HEK293T (cell line): ENCODE measurements around the gene LYRM2.

Experiments
- ELF4 ChIP-seq: fragments of 450-650 bp; IDR thresholded peaks from 2 replicates; pipeline ENCODE4 v1.6.1; 2017; ENCODE audit warnings: antibody characterized with exemption
- FOXA1 ChIP-seq: fragments of 450-650 bp; IDR thresholded peaks from 2 replicates; pipeline ENCODE4 v1.6.1; 2016; ENCODE audit warnings: mild to moderate bottlenecking
- L3MBTL2 ChIP-seq: fragments of 450-650 bp; conservative IDR thresholded peaks from 2 replicates; pipeline ENCODE4 v1.6.1; 2016; ENCODE audit warnings: mild to moderate bottlenecking
- NFRKB ChIP-seq: fragments of 450-650 bp; IDR thresholded peaks from 2 replicates; pipeline ENCODE4 v1.6.1; 2016; ENCODE audit warnings: mild to moderate bottlenecking, moderate library complexity
- SP1 ChIP-seq: fragments of 450-650 bp; IDR thresholded peaks from 2 replicates; pipeline ENCODE4 v1.6.1; 2017
- SUZ12 ChIP-seq: fragments of 450-650 bp; IDR thresholded peaks from 2 replicates; pipeline ENCODE4 v1.6.1; 2016; ENCODE audit warnings: mild to moderate bottlenecking

- TF ChIP-seq ELF4: no peak
- TF ChIP-seq FOXA1: no peak
- no peak for TF ChIP-seq SP1
- TF ChIP-seq NFRKB: no peak
- TF ChIP-seq L3MBTL2: no peak
- TF ChIP-seq SUZ12: no peak
These were observed 20.5 kb downstream of the LYRM2 start for GRCh38 chr6:89618026-89618425.
